Measurements from ENCODE around the gene RALGDS.

- TF ChIP-seq, protein P1, sequence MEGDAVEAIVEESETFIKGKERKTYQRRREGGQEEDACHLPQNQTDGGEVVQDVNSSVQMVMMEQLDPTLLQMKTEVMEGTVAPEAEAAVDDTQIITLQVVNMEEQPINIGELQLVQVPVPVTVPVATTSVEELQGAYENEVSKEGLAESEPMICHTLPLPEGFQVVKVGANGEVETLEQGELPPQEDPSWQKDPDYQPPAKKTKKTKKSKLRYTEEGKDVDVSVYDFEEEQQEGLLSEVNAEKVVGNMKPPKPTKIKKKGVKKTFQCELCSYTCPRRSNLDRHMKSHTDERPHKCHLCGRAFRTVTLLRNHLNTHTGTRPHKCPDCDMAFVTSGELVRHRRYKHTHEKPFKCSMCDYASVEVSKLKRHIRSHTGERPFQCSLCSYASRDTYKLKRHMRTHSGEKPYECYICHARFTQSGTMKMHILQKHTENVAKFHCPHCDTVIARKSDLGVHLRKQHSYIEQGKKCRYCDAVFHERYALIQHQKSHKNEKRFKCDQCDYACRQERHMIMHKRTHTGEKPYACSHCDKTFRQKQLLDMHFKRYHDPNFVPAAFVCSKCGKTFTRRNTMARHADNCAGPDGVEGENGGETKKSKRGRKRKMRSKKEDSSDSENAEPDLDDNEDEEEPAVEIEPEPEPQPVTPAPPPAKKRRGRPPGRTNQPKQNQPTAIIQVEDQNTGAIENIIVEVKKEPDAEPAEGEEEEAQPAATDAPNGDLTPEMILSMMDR (IDR thresholded peaks at IDR 0.05 in 4 of 5, conservative IDR thresholded peaks at IDR 0.05 in 1 of 5), result peak in 3 of 5 experiments; percentile 15 to 35 (median 19)
- TF ChIP-seq POLR2A (IDR thresholded peaks at IDR 0.05), result no peak
Observed at GRCh38 chr9:133048595-133048994, 72.4 kb downstream of the RALGDS start.

Data from gastrocnemius medialis (tissue), 4 donors.